ENCODE measurements around the gene DSTN. TPM values are rescaled to one million over a fixed set of nuclear protein-coding genes. Genes with fewer than 3 reads are reported as not detected.

Gene DSTN
- total and polyA plus RNA-seq, 2 donors (not counting 3 experiments of a cell fraction or from before 2014, with no cell fraction given), result 66.1 to 300 TPM

DNA sequence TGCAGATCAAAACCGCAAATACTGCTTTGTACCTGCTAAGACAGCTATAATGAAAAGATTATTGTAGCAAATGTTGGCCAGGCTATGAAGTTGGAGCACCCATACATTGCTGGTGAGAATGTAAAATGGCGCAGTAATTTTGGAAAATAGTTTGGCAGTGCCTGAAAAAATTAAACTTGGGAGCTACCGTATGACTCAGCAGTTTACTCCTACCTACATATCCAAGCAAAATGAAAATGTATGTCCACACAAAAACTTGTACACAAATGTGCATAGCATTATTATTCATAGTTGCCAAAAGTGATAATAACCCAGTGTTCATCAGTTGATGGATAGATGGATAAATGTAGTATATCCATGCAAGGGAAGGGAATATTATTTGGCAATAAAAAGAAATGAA lies 13.3 kb downstream of the DSTN start:
- DNase-seq (ENCODE audit: low read depth, low spot score) (no peak), FAIRE-seq (no peak)
- no TSS peak for BruUV-seq (replicated peaks)
- Histone ChIP-seq H3K36me3 (ENCODE audit: control insufficient read depth in 2 of 2, extremely low read depth in 1 of 2, insufficient read depth in 2 of 2, low read length in 2 of 2) (no peaks in the 10 kb centered on the region), H3K9ac (replicated peaks; ENCODE audit: extremely low read depth, insufficient read depth, low read length) (no peak overlapping the region), H3K4me3 (replicated peaks in 1 of 3; ENCODE audit: insufficient read depth in 1 of 3, low read depth in 1 of 3, low read length in 3 of 3) (no peak overlapping the region), H3K4me1 (ENCODE audit: control insufficient read depth, extremely low read depth, insufficient read depth, low read length) (no peaks in the 10 kb centered on the region), H4K20me1 (replicated peaks; ENCODE audit: control insufficient read depth, extremely low read depth, insufficient read depth, low read length) (peaks cover 6% of the 10 kb centered on the region), H3K27me3 (ENCODE audit: control insufficient read depth in 2 of 2, insufficient read depth in 2 of 2, low read length in 2 of 2) (no peaks in the 10 kb centered on the region), H3K9me3 (replicated peaks; ENCODE audit: control insufficient read depth, insufficient read depth, low read length) (no peaks in the 10 kb centered on the region), H2AFZ (ENCODE audit: low read depth, low read length) (no peak overlapping the region), H3K4me2 (ENCODE audit: insufficient read depth, low read length) (no peak overlapping the region), H3K79me2 (ENCODE audit: control insufficient read depth, insufficient read depth, low read length) (peaks cover 97% of the 10 kb centered on the region), H3K27ac (ENCODE audit: insufficient read depth, low read depth, low read length) (no peak overlapping the region), H3K9me1 (replicated peaks; ENCODE audit: control insufficient read depth, extremely low read depth, insufficient read depth, low read length) (peaks cover 2% of the 10 kb centered on the region)
- CTCF ChIA-PET, result interaction anchor here (0.9 to 1.3 kb wide), 3 partner anchors 19 to 37 kb away, joined by 3 read pairs; no protein-coding TSS in a partner anchor
- dilution Hi-C loops (cut with MboI; ENCODE audit: extremely low pct_ligation_motif_present, low sequenced_read_pairs) (no loop called here), intact Hi-C loops (cut with micrococcal nuclease) (no loop called here)
- TF ChIP-seq, protein P1, sequence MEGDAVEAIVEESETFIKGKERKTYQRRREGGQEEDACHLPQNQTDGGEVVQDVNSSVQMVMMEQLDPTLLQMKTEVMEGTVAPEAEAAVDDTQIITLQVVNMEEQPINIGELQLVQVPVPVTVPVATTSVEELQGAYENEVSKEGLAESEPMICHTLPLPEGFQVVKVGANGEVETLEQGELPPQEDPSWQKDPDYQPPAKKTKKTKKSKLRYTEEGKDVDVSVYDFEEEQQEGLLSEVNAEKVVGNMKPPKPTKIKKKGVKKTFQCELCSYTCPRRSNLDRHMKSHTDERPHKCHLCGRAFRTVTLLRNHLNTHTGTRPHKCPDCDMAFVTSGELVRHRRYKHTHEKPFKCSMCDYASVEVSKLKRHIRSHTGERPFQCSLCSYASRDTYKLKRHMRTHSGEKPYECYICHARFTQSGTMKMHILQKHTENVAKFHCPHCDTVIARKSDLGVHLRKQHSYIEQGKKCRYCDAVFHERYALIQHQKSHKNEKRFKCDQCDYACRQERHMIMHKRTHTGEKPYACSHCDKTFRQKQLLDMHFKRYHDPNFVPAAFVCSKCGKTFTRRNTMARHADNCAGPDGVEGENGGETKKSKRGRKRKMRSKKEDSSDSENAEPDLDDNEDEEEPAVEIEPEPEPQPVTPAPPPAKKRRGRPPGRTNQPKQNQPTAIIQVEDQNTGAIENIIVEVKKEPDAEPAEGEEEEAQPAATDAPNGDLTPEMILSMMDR (IDR thresholded peaks at IDR 0.05; ENCODE audit: extremely low read depth in 1 of 2, insufficient read depth in 1 of 2, low read depth in 1 of 2, low read length in 2 of 2), result no peak
- no peak for TF ChIP-seq FOS (IDR thresholded peaks at IDR 0.05; ENCODE audit: borderline replicate concordance, insufficient read depth, low read length)
- no peak for TF ChIP-seq POLR2A (IDR thresholded peaks at IDR 0.05; ENCODE audit: low read depth, low read length)
- no peak for TF ChIP-seq MYC (IDR thresholded peaks at IDR 0.05; ENCODE audit: low read depth, low read length)
- no peak for TF ChIP-seq JUN (IDR thresholded peaks at IDR 0.05; ENCODE audit: borderline replicate concordance, insufficient read depth, insufficient read length, low read depth)
- no peak for TF ChIP-seq EZH2 (IDR thresholded peaks at IDR 0.05; ENCODE audit: borderline replicate concordance, low read depth, low read length, severe bottlenecking)
- POLR2A ChIA-PET, result interaction anchor here (1.1 kb wide), 1 partner anchor 13 kb away, joined by 4 read pairs; the partner anchor contains the start of gene DSTN

DNA sequence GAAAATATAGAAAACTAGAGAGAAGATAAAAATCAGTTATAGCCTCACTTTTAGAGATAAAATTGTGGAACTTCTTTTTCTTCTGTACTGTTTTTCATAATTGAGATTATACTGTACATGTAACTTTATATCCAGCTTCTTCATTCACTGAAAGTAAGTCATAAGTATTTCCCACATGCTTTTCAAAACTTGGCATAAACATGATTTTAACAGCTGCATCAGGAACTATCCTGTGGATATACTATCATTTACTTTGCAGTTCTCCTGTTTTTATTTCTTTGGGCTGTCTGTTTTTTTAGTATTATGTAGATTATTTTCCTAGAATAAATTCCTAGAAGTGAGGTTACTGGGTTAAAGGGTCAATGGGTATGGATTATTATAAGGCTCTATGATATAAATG lies 14.8 kb downstream of the DSTN start:
- DNase-seq (ENCODE audit: low read depth, low spot score) (no peak), FAIRE-seq (no peak)
- Histone ChIP-seq H3K27ac (ENCODE audit: insufficient read depth, low read depth, low read length) (no peak overlapping the region), H3K9me1 (replicated peaks; ENCODE audit: control insufficient read depth, extremely low read depth, insufficient read depth, low read length) (peaks cover 2% of the 10 kb centered on the region), H3K27me3 (ENCODE audit: control insufficient read depth in 2 of 2, insufficient read depth in 2 of 2, low read length in 2 of 2) (no peaks in the 10 kb centered on the region), H3K79me2 (ENCODE audit: control insufficient read depth, insufficient read depth, low read length) (peaks cover 96% of the 10 kb centered on the region), H3K36me3 (ENCODE audit: control insufficient read depth in 2 of 2, extremely low read depth in 1 of 2, insufficient read depth in 2 of 2, low read length in 2 of 2) (no peaks in the 10 kb centered on the region), H3K4me1 (ENCODE audit: control insufficient read depth, extremely low read depth, insufficient read depth, low read length) (no peaks in the 10 kb centered on the region), H2AFZ (ENCODE audit: low read depth, low read length) (no peak overlapping the region), H3K4me2 (ENCODE audit: insufficient read depth, low read length) (no peak overlapping the region), H3K4me3 (replicated peaks in 1 of 3; ENCODE audit: insufficient read depth in 1 of 3, low read depth in 1 of 3, low read length in 3 of 3) (no peak overlapping the region), H3K9ac (replicated peaks; ENCODE audit: extremely low read depth, insufficient read depth, low read length) (no peak overlapping the region), H4K20me1 (replicated peaks; ENCODE audit: control insufficient read depth, extremely low read depth, insufficient read depth, low read length) (peaks cover 6% of the 10 kb centered on the region), H3K9me3 (replicated peaks; ENCODE audit: control insufficient read depth, insufficient read depth, low read length) (no peaks in the 10 kb centered on the region)
- dilution Hi-C loops (cut with MboI; ENCODE audit: extremely low pct_ligation_motif_present, low sequenced_read_pairs) (no loop called here), intact Hi-C loops (cut with micrococcal nuclease) (loop anchor here (1.0 kb wide), 1 partner anchor 8 kb away; no protein-coding TSS in a partner anchor)
- CTCF ChIA-PET, result interaction anchor here (1.2 to 2.2 kb wide), 4 partner anchors 10 to 48 kb away, joined by 3 to 8 read pairs (median 4); partner anchors contain the start of gene DSTN
- TF ChIP-seq GATA2 (IDR thresholded peaks at IDR 0.05; ENCODE audit: insufficient read depth, insufficient read length, low read depth, low read length), result no peak
- TF ChIP-seq, protein P1 (IDR thresholded peaks at IDR 0.05; ENCODE audit: extremely low read depth in 1 of 2, insufficient read depth in 1 of 2, low read depth in 1 of 2, low read length in 2 of 2), result no peak
- TF ChIP-seq MYC (IDR thresholded peaks at IDR 0.05; ENCODE audit: low read depth, low read length), result no peak
- TF ChIP-seq POLR2AphosphoS5 (IDR thresholded peaks at IDR 0.05; ENCODE audit: insufficient read depth, low read depth, low read length), result no peak
- no TSS peak for BruUV-seq (replicated peaks)
- POLR2A ChIA-PET, result no interaction called here

All from endothelial cell of umbilical vein (primary cell).